ENCODE data around the gene ARL13A. TPM values are rescaled to one million over a fixed set of nuclear protein-coding genes. Genes with fewer than 3 reads are reported as not detected.
"Not testable (repeated sequence)": the region's sequence is repeated elsewhere in the genome, so short reads cannot be mapped to it uniquely, and the experiment has no call there.

The ARL13A gene
- total RNA-seq: not detected

- no peak for ATAC-seq
These were observed at the start of gene ARL13A for GRCh38 chrX:100969408-100969807. Gene ARL13A, plus strand, starts transcription at chrX:100969708. Its CDS starts 3,982 bp downstream, at chrX:100973690.

DNA sequence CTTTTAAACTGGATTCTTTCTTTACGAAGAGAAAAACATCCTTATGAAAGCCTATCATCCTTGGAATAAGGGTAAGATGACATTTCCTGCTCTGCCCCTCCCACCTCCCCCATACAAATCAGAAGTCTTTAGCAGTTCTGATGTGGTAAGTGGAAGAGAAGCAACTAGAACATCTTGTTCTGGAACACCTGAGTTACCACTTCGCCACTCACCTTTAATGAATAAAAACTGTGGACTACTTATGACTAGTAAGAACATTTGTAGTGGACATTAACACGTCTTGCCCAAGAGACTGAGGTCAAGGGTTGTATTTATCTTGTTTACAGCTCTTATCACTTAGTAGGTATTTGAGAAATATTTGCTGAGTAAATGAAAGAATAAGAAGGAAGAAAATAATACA, 45.1 kb upstream of the ARL13A start:
- no peak for ATAC-seq

GRCh38 chrX:100926453-100926852, 43.1 kb upstream of the ARL13A start:
- no peak for ATAC-seq

GRCh38 chrX:100928660-100929613, 40.6 kb upstream of the ARL13A start, which contains the start of gene XKRX:
Gene XKRX, minus strand, starts transcription at chrX:100928917. Its CDS starts 613 bp downstream, at chrX:100928304.
- ATAC-seq: peak; percentile 90

DNA sequence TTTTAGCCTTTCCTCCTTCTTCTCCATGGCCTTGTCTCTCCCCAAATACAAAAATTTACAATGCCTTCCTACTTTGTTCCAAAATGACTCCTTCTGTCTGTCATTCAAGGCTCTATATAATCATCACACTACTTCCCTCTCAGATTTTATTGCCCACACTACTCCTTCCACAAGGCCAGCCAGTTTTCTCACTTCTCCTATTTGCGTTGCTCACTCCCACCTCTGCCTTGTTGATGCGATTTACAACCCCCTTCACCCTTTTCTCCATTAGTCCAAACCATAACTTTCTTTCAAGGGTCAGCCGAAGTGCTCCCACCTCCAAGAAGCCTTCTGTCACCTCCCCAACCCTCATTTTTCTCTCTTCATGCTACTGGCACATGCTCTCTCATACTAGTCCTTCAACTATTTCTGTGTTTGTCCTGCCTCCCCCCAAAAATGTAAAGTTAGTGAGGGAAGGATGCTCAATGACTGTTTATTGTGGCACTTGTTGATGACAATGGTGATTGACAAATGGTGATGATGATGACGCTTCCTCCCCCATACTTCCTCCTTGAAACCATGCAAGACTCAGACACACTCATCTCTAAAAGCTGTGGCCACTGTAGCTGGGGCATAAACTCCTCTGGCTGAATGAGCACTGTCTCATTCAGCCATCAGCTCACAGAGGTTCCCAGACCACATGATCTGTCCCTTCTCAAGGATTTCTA, 38.1 kb upstream of the ARL13A start:
- ATAC-seq: peak; percentile 22

DNA sequence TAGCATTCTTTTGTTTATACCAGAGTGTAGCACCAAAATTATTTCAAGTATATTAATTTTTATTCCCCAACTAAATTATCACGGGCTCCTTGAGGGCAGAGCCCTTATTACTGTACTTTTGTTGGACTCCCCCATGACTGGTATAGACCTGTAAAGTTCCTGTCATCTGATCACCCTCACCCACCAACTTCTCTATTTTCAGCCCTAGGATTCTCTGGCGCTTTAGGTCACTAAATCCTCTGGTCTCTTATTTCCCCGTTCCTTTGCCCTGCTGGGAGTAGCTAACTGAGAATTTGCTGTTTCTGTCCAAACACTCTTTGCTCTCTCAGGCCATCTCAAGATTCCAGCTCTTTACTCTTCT, 37.6 kb upstream of the ARL13A start:
- no peak for ATAC-seq

- no peak for ATAC-seq
These were observed 33.7 kb upstream of the ARL13A start for GRCh38 chrX:100935767-100936166.

GRCh38 chrX:100939333-100939732, 30.2 kb upstream of the ARL13A start:
- peak; percentile 59 for ATAC-seq

DNA sequence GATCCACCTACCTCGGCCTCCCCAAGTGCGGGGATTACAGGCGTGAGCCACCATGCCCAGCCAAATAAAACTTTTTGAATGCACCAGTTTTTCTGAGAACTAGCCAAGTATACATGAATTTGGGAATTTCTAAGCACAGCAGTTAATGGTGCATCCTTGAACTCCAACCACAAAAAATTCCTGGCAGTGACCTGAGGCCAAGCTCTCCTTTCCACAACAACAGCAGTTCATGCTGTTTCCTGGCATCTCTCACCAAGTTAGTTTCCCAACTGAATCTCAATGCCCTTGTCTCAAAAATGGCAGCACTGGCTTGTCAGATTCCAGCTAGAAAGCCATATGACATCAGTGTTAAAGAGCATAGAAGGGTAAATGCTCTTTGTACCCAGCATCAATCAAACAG, 24.9 kb upstream of the ARL13A start:
- ATAC-seq: no peak

DNA sequence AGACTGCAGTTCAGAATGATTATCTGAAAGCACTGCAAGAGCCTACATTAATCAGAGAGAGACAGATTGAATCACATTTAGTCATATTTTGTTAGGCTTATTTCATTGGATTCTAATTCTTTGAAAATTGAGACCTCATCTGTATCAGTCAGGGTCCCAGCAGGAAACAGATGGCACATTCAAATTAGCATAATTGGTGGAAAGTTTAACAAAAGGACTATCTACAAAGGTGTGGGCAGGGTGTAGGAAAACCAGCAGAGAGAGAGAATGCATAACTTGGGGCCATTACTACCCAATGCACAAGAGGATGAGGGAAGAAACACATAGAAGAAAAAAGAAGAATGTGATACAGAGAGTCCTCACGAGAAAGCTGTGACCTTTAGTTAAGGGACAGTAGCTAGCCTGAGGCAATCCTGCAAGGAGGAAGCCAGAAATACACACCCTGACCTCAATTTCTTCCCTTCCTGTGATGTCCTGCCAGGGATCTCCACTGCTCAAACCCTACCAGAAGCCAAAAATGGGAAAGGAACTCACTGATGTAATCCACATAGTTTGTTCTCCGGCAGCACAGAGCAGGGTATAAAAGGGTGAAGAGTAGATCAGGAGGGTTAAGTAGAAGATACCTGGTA, 23.1 kb upstream of the ARL13A start:
- ATAC-seq: no peak

DNA sequence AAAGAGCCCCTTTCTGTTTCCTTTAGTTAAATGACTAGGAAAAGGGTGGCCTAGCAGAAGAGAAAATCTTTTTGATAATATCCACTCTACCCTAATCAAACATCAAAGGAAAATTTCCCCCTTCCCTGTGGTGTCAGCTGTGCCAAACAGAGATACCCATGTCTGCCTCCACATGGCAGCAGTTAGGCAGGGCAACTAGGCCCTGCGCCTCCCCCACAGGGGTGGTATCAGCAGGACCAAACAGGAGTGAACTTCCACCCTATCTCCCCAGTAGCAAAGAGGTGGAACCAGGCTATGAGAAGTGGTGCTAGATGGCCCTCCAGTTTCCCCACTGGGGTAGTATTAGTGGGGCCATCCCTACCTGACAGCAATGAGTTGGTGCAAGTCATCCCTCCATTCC, 21.0 kb upstream of the ARL13A start:
- ATAC-seq: no peak

DNA sequence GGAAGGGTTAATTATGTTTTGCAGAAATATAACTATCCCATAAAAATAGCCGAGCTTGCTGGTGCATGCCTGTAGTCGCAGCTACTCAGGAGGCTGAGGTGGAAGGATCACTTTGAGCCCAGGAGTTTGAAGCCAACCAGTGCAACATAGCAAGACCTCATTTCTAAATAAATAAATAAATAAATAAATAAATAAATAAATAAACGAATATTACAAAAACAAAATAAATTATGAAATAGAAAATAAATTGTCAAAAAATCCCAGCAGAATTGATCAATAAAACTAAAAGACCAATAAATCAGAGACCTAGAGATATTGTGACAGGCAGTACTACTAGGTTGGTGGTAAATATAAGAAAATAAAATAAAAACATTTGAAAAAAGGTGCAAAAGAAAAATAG, 6.7 kb upstream of the ARL13A start:
- ATAC-seq: no peak

DNA sequence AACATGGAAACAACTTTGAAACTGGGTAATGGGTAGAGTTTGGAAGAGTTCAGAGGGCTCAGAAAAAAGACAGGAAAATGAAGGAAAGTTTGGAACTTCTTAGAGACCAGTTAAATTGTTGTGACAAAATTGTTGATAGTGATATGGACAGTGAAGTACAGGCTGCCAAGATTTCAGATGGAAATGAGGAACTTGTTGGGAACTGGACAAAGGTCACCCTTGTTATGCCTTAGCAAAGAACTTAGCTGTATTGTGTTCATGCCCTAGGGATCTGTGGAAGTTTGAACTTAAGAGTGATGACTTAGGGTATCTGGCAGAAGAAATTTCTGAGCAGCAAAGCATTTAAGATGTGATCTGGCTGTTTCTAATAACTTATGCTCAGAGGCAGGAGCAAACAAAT, 5.1 kb upstream of the ARL13A start:
- no peak for ATAC-seq

- ATAC-seq: no peak
These were observed 428 bp downstream of the ARL13A start for GRCh38 chrX:100969936-100970335.

GRCh38 chrX:100973411-100973810, 3.9 kb downstream of the ARL13A start:
- ATAC-seq: peak; percentile 73

GRCh38 chrX:100975212-100975611, 5.7 kb downstream of the ARL13A start:
- ATAC-seq: no peak

- no peak for ATAC-seq
These were observed 6.7 kb downstream of the ARL13A start for GRCh38 chrX:100976211-100976610.

- peak; percentile 58 for ATAC-seq
These were observed 10.5 kb downstream of the ARL13A start for GRCh38 chrX:100979881-100980607.

DNA sequence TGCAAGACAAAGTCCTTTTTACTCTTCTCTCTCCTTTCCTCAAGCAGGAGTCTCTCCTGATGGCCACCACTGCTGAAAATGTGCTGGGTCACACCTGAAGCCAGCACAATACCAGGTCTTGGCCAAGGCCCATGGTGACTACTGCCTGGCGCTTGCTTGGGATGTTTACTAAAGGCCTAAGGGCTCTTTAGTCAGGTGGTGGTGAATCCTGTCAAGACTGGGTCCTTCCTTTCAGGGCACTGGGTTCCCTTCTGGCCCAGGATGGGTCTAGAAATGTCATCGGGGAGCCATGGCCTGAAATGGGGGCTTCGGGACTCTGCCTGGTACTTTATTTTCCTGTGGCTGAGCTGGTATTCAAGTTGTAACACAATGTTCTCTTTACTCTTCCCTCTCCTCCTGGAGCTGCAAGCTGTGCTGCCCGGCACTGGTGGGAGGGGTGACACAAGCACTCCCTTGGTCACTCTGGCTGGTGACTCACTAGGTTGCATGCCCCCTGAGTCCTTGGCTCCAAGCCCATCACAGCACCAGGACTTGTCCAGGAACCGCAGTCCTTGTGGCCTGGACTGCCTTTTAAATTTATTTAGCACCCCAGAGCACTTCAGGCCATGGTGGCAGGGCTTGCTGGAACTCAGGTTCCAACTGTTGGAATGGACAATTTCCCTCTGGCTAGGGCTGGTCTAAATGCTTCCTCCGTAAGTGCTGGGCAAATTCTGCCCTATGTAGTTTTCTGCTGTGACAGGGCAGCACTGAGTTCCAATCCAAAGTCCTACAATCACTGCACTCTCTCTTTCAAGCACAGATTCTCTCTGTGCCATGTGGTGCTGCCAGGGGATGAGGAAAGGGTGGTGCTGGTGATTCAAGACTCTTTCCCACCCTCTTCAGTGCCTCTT, 11.3 kb downstream of the ARL13A start:
- peak; percentile 84 for ATAC-seq

DNA sequence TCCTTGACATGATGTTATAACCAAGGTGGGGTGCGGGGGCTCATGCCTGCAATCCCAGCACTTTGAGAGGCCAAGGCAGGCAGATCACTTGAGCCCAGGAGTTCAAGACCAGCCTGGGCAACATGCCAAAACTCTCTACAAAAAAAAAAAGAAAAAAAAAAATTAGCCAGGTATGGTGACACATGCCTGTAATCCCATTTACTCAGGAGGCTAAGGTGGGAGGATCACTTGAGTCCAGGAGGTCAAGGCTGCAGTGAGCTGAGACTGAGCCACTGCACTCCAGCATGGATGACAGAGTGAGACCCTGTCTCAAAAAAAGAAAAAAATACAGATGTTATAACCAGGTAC, 12.0 kb downstream of the ARL13A start:
- not testable (repeated sequence) for ATAC-seq

GRCh38 chrX:100984818-100985217, 15.3 kb downstream of the ARL13A start:
- ATAC-seq: no peak

DNA sequence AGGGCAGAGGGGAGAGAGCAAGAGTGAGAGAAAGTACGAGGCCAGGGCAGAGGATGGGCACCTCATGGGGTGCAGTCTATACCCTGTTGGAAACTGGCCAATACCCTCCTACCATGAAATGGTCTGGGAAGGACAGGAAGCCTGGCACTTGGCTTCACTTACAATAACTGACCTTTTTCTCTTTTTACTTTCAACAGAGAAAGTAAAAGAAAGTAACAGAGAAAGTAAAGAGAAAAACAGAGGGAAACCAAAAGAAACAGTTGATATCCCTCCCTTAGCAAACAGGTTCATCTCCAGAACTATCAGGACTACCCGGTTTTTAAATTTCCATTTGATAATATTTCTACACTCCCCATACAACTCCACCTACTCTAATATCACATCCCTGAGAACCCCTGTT, 20.6 kb downstream of the ARL13A start:
- ATAC-seq: no peak

Data from esophagus mucosa (tissue), 1 donor.